GM11168 (cell line): ENCODE measurements around the gene TLNRD1.

Source experiments
- in situ Hi-C: fragments of 300-500 bp; cut with MboI; formaldehyde crosslinking; loops from one replicate; pipeline ENCODE4 v1.12.0; 2022; ENCODE audit warnings: low sequenced_read_pairs; ENCODE audit not compliant: unreplicated experiment

The TLNRD1 gene

DNA sequence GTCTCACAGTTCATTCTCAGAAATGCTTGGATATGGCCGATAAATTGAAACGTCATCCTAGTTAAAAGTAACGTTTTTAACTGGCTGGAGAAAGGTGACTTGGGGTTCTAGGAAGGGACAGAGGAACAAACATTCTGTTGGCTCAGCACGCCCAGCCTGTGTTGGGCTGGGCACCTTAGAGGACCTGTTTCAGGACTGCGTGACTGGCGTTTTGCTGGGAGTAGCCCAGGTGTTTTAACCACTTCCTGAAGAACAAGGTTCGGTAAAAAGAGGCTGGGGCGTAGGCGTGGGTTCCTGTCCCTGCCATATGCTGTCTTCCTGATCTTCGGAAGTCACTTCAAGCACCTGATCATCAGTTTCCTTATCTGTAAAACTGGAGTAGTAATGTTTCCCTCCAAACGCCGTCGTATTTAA, 1.1 kb upstream of the TLNRD1 start:
- in situ Hi-C loops, result no loop called here

DNA sequence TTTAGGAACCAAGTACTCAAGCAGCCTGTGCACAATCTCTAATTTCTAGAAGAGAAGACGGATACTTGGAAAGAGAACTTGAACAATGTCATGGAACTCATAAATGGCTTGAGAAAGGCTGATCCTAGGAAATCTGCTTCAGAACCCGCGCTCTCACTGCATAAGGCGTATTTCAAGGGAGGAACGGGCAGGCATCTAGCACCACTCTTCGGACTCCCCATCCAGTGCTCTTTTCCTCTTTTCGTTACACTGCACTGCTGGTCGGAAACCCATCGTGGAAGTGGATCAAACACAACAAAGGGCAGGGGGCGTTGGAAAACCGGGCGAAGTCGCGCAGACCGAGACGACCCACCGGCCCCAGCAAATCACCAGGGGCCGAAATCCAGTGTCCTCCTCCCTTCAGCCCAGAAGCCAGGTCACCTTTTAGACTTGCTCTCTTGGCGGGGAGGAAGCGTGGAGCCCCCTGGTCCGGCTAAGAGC, 539 bp upstream of the TLNRD1 start:
- in situ Hi-C loops, result no loop called here

DNA sequence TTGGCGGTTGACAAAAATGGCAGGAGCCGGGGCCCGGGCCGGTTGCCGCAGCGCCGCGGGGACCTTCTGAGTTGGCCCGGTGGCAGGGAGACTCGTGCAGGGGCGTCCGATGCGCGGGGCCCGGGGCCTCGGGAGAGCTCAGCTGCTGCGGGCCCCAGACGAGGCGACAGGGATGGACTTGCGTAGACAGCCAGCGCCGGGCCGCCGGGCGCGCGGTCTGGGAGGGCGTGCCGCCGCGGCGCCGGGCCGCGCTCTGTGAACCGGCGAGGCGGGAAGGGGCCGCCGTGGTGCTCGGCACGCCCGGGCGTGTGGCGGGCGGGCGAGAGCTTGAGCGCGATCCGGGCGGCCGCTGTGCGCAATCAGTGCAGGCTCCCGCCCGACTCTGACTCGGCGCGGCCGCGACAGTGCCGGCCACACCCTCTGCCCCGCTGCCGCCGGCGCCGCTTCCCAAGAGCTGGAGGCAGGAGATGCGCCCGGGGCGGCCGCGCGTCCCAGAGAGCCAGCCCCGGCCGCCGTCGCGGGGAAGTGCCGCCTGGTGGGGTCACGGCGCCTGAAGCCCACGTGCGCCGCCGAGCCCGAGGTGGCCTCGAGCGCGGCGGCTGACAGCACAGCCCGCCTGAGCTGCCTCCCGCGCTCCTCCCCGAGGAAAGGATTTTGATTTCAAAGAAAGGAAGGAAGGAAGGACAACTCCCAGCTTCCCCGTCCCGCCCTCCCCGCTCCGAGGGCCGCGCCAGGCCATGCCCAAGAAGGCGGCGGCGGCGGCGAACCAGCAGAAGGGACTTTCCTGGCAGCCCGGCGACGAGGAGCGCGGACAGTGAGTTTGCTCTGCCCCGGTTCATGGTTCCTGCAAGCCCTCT, 657 bp downstream of the TLNRD1 start:
- in situ Hi-C loops, result no loop called here

DNA sequence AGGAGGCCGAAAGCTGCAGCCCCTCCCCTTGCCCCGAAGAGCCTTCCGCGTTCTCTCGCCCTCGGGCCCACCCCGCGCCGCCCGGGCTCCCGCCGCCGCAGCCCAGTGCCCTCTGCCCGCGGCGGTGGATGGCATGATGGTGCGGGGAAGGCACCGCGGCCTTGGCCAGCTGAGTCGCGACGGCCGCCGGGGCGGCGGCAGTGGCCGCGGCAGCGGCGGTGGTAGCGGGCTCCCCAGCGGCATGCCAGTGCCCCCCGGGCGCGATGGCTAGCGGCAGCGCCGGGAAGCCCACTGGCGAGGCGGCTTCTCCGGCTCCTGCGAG, 1.2 kb downstream of the TLNRD1 start:
- in situ Hi-C loops, result no loop called here

- in situ Hi-C loops, result no loop called here
Observed at GRCh38 chr15:81002331-81003096, 1.8 kb downstream of the TLNRD1 start.

GRCh38 chr15:81003097-81003350, 2.3 kb downstream of the TLNRD1 start:
- in situ Hi-C loops, result no loop called here

DNA sequence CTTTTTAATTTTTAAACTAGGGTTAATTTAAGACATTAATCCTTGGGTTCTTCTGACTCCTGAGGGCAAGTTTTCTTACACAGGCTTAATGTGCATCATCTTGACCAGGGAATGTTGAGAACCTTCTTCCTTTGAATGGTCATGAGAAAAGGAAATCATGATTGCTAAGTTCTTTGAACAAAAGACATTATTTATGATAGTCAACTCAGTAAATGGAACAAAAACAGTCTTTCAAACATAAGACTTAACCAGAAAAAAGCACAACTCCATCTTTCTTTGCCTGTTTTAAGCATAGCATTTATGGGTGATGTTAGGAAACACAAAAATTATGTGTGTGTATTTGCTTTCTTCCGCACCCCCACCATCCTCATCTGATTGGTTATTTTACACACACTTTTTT, 5.4 kb downstream of the TLNRD1 start:
- in situ Hi-C loops, result no loop called here

DNA sequence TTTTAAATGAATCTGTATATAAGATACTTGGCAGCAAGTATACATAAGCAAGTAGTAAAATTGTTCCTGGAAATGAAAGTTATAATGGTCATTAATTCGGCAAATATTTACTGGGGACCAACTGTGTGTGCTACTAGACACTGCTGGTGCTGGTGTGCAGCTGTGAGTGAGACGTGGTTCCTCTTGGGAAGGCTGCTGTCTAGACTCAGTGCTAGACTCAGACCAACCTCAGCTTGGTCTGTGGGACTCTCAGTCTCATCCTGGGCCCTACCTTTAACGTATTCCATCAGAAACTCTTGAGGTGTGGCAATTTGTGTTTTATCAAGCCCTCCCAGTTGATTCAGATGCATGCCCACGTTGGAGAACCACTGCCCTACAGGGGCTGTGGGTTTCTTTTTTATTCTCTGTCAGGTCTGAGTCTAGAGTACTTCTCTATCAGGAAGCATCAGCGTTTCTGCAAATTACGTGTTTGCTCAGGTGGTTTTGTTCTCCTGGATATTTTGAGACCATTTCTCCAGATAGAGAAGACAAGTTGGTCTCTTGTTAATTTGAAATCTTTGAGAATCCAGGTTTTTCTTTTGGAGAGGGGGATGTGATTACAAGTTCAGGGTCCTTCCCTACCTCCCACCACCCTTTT, 6.8 kb downstream of the TLNRD1 start:
- in situ Hi-C loops, result no loop called here

GRCh38 chr15:81008312-81008711, 7.6 kb downstream of the TLNRD1 start:
- in situ Hi-C loops, result no loop called here

DNA sequence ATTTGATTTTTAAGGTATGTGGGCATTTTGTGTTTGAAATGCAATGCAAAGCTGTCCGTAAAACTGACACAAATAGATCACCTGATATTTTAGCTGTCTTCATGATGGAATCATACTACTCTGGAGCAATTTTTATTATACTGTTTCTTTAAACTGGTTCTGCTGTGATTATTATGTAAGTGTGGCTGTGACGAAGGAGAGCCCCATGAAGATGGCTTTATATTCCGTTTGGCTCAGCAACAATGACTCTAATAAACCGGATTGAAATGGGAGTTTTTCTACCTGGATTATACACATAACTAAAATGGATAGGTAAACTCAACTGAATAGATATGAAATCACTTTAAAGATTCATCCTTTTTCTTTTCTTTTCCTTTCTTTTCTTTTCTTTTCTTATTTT, 9.4 kb downstream of the TLNRD1 start:
- in situ Hi-C loops, result no loop called here

- in situ Hi-C loops, result no loop called here
Observed at GRCh38 chr15:81011593-81011992, 10.9 kb downstream of the TLNRD1 start.

- in situ Hi-C loops, result no loop called here
Observed at GRCh38 chr15:81012588-81012987, 11.9 kb downstream of the TLNRD1 start.

DNA sequence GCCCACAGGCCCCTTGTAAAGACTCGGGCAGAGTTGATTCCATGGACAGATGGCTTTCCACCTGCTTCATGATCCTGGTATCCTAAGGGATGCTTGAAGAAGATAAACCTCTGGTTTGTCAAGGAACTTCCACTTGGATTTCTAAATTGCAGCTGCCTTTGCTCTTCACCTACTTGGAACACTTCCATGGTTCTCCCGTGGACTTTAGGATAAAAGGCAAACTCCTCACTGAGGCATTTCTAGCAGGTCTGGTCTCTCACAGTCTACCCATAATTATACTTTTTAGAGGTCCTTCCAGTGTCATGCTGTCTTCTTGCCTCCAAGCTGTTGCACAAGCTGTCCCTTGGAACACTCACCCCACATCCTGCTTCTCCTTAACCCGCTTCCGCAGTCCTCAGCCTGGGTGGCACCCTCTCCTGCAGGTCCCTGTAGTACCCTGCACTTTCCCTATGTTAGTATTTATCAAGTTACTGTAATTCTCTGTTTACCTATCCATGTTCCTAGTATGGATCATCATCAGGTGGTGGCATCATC, 12.7 kb downstream of the TLNRD1 start:
- in situ Hi-C loops, result no loop called here

- in situ Hi-C loops, result no loop called here
Observed at GRCh38 chr15:81014446-81015093, 13.8 kb downstream of the TLNRD1 start.

GRCh38 chr15:81015621-81016488, 15.1 kb downstream of the TLNRD1 start:
- in situ Hi-C loops, result no loop called here

DNA sequence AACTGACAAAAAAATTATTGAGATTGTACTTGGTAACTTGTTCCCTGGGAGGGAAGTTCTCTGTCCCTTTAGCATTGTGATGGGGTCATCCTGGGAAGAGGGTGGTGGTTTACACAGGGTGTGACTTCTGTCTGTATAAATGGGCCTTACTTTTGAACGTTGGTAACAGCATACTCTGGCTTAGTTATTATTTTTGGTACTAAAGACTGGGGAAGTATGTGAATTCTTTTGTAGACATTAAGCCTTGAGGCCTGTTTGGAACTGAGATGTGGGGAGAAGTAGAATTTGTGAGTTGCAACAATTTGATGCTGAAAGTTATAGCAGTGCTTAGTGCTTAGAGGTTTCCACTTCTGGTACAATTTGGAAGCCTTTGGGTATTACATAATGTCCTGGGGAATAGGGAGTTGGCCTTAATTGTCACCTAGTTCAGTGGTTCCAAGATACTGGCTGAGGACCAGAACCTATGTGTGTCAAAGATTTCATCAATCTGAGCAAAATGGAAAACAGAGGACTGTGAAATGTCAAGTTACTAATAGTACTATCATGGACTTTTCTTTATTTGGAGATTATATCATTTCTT, 15.9 kb downstream of the TLNRD1 start:
- in situ Hi-C loops, result no loop called here

DNA sequence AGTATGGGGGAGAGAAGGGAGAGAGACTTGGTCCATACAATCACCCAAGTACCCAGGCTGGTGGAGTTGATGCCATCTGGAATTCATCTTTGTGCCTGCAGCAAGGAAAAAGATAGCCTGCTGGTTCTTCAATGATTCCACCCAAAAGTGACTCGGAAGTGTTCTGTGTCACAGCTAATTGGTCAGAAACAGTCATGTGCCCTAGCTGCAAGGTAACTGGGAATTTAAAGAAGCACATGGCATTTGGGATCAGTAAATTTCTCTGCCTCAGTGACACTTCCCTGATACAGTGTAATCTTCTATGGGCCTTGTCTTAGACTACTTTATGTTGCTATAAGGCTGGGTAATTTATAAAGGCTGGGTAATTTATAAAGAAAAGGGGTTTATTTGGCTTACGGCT, 17.5 kb downstream of the TLNRD1 start:
- in situ Hi-C loops, result no loop called here

GRCh38 chr15:81021321-81021720, 20.6 kb downstream of the TLNRD1 start:
- in situ Hi-C loops, result no loop called here

DNA sequence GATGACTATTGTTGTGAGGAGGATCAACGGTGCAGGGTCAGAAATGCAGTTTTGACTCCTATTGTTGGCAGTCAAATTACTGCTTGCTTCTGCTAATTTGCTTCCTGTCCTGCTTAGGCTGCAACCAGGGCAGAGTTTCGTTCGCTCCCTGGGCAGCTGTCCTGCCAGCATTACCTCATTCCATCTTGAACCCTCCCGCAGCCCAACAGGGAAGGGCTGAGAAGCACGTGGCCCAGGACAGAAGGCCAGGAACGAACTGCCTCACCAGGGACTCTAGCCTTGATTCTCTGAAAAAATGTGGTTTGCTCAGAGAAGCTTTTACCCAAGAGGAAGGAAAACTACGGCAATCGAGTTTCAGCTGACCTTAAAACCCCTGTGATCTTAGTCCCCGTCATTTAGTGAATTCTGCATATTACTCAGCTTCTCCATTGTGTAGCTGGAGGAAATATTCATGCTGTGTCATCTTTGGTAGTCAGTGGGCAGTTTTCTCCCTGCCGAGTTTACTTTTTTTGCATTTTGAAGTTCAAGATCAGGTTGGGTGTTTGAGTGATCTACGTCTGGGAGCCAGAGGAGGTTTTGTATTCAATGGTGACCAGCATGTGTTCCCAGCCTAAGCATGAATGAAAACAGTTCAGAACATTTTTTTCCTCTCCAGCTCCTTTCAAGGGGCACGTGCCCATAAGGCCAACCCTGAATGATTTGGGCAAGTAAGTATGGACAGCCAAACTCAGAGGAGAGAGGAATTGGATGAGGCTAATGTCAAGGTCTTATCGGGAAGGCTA, 23.0 kb downstream of the TLNRD1 start:
- in situ Hi-C loops, result no loop called here
